GM18858 (cell line): ENCODE data around the gene NKAIN2.
"Not testable (repeated sequence)": the region's sequence is repeated elsewhere in the genome, so short reads cannot be mapped to it uniquely, and the experiment has no call there.

ENCODE experiments used
- ATAC-seq: cut with Tn5 transposase; IDR thresholded peaks from one replicate; pipeline ENCODE4 v1.9.1; 2021; ENCODE audit not compliant: unreplicated experiment

NKAIN2 gene

DNA sequence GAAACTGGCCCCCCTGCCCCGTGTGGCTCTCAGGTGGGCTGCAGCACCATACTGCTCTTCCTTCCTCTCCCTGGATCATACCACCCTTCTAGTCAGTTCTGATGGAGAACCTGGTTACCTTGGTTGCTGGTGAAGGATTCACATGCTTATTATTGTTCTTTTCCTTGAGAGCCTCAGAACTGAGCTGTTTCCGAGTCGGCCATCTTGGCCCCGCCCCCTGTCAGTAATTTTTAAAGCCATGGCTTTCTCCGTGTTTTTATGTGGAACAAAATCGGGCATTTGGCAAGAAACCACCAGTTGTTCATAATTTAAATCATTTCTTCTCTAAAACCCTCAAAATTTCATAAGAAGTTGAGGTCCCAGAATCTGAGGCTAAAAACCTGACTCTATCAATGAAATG is 493.8 kb downstream of the NKAIN2 start:
- no peak for ATAC-seq

DNA sequence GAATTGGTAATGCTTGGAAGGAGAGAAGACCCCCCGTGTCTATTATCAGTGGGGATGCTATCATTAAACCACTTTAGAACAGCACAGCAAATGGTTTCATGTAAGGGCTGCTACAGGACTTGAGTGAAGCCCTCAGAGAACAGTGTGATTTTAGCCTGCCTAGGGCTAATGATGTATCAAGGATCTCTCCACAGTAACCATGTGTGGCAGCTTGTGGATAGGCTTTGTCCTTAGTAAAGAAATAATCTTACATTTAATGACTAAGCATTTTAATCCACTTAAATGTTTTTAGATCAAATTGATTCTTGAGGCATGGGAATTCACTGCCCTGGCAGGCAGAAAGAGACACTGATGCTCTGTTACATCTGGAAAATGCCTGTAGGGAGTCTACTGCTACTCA is 495.1 kb downstream of the NKAIN2 start:
- no peak for ATAC-seq

- not testable (repeated sequence) for ATAC-seq
These were observed 497.2 kb downstream of the NKAIN2 start for GRCh38 chr6:124300907-124301306.

DNA sequence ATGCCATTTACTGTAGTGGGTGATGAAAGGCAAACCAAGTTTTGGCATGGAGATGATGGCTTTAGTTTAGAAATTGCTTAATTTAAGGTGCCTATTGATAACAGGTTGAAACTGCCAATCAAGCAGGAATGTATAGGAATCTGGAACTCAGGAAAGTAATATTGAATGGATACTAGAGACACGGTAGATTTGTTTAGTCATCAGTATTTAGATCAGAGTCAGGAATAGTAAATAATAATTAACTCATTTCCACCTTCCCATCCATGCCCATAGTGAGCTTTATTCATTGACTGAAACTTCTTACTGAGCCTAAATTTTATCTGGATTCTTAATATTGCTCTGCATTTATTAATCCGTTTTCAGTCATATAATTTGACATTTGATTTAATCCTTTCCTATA is 500.3 kb downstream of the NKAIN2 start:
- ATAC-seq, result no peak

DNA sequence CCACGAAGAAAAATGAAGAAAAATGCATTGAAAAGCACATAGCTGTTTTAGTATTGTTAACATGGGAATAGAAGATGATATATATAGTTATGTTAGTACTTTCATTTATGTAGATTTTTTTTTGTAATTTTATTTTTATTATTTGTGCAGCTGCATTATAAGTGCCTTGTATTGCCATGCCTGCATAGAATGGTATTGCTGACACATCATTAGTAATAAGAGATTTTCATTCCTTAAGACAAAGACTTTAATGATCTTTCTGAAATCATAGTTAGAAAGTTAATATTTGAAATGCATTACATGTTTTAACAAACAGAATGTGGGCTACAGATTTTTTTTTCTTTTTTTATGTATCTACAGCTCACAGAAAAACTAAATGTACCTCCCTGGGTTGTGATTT is 506.5 kb downstream of the NKAIN2 start:
- ATAC-seq, result no peak

- ATAC-seq, result no peak
These were observed 515.7 kb downstream of the NKAIN2 start for GRCh38 chr6:124319410-124319809.

DNA sequence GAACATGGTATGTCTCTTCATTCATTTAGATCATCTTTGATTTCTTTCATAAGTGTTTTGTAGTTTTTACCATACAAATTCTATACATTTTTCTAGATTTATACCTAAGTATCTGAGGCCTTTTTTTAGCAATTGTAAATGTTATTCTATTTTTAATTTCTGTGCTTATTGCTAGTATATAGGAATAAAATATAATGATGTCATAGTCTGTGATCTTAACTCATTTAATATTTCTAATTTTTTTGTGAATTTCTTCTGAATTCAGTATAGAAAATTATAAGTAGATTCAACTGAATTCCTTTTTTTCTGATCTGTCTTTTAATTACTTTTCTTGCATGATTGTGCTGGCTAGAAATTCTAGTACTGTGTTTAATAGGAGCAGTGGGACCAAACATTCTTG is 520.6 kb downstream of the NKAIN2 start:
- no peak for ATAC-seq

DNA sequence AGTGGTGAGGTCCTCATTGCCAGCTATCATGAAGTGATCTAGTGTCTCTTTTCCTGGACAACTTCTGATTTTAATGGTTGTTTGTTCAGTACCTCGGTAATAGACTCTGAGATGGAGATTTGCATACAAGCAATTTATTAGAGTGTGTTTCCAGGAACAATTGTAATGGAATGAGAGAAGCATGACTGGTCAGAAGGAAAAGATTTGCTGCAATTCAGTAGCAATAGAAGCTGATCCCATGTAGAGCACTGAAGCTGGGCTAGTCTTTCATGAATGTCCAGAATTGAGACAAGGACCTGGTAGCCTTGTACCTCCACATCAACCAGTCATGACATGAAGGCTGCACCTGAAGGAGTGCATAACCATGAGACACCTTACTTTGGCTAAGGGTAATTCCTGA is 526.5 kb downstream of the NKAIN2 start:
- no peak for ATAC-seq

GRCh38 chr6:124334359-124334758 is 530.7 kb downstream of the NKAIN2 start:
- no peak for ATAC-seq

- no peak for ATAC-seq
These were observed 536.1 kb downstream of the NKAIN2 start for GRCh38 chr6:124339610-124340334.

DNA sequence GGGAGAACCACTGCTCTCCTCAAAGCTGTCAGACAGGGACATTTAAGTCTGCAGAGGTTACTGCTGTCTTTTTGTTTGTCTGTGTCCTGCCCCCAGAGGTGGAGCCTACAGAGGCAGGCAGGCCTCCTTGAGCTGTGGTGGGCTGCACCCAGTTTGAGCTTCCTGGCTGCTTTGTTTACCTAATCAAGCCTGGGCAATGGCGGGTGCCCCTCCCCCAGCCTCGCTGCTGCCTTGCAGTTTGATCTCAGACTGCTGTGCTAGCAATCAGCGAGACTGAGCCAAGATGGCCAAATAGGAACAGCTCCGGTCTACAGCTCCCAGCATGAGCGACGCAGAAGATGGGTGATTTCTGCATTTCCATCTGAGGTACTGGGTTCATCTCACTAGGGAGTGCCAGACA is 544.7 kb downstream of the NKAIN2 start:
- ATAC-seq, result not testable (repeated sequence)

- no peak for ATAC-seq
These were observed 551.5 kb downstream of the NKAIN2 start for GRCh38 chr6:124355146-124355545.

GRCh38 chr6:124356276-124356810 is 552.7 kb downstream of the NKAIN2 start:
- ATAC-seq, result no peak

GRCh38 chr6:124356811-124357210 is 553.1 kb downstream of the NKAIN2 start:
- ATAC-seq, result no peak

- ATAC-seq, result no peak
These were observed 564.5 kb downstream of the NKAIN2 start for GRCh38 chr6:124368131-124368530.

GRCh38 chr6:124371974-124372475 is 568.4 kb downstream of the NKAIN2 start:
- no peak for ATAC-seq

DNA sequence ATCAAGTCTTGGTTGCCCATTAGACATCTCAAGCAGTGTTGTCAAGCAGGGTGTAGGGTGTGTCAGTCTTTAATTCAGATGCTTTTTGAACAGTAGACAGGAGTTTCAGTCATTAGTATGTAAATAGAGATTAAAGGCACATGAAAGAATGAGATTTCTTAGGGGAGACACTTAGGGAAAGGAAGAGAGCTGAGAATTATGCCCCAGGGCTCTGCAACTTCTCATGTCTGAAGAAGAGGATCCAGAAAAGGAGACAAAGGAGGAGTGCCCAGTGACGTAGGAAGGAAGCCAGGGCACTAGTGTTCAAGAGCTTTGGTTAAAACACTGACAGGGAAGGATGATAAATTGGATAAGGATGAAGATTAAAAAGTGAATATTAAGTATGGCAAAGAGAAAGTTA is 569.7 kb downstream of the NKAIN2 start:
- ATAC-seq, result no peak

DNA sequence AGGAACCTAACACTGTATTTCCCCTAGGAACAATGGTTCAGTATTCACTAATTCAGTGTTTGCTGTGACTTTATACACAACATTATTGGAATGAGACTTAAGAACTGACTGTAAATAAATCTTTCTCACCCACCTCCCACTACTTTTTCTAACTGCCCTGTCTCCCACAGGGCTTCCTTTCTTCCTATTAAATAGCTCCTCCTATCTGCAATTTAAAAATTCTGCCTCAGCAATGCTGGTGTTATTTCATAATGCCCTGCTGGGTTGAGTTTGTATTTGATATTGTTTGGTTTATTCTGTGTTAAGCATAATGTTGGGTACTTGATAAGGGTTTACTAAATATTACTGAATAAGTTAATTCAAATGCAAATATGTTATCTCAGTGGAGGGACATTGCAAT is 585.5 kb downstream of the NKAIN2 start:
- ATAC-seq, result no peak

DNA sequence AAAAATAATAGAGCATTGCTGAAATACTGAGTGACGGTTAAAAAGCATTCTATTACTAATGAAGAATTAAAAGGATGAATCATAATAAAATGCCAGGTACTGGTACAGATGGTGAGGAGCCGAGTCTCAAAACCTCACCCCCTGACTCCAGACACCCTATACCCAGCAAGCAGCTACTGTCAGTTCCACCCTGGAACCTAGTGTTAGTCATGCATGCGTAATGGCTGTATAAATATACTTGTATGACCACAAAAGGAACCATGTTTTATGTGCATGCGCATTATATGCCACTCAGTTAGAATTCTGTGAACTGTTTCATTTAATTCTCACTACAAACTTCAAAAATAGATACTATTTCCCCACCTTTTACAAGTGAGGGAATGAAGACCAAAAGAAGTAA is 589.9 kb downstream of the NKAIN2 start:
- ATAC-seq, result no peak

- no peak for ATAC-seq
These were observed 592.7 kb downstream of the NKAIN2 start for GRCh38 chr6:124396361-124396760.

- no peak for ATAC-seq
These were observed 596.8 kb downstream of the NKAIN2 start for GRCh38 chr6:124400261-124400999.

- ATAC-seq, result not testable (repeated sequence)
These were observed 606.8 kb downstream of the NKAIN2 start for GRCh38 chr6:124410425-124410824.
